GM21515 (cell line): ENCODE measurements around the gene TMEM8B.
"Not testable (repeated sequence)": the region's sequence is repeated elsewhere in the genome, so short reads cannot be mapped to it uniquely, and the experiment has no call there.

Experiments used
- ATAC-seq: cut with Tn5 transposase; IDR thresholded peaks from one replicate; pipeline ENCODE4 v1.9.1; 2021; ENCODE audit not compliant: unreplicated experiment

Gene TMEM8B

DNA sequence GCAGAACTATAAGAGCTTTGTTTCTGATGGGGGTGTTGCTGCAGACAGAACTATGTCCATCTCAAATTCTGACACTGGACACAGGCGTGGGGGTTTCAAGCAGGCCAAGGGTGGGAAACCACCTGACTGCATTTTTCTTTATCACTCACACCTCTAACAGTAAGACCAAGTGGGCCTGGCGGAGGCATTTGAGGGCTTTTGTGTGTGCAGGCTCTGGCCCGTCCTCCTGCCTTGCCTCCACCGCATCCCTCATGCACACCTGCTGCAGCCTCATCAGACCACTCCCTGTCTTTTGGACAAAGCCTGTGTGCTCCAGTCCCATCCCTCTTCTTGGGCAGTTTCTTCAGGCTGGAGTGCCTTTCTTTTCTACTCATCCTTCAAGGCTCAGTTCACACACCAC lies 33.3 kb downstream of the TMEM8B start:
- ATAC-seq = no peak

GRCh38 chr9:35863583-35863982 lies 34.6 kb downstream of the TMEM8B start:
- no peak for ATAC-seq

DNA sequence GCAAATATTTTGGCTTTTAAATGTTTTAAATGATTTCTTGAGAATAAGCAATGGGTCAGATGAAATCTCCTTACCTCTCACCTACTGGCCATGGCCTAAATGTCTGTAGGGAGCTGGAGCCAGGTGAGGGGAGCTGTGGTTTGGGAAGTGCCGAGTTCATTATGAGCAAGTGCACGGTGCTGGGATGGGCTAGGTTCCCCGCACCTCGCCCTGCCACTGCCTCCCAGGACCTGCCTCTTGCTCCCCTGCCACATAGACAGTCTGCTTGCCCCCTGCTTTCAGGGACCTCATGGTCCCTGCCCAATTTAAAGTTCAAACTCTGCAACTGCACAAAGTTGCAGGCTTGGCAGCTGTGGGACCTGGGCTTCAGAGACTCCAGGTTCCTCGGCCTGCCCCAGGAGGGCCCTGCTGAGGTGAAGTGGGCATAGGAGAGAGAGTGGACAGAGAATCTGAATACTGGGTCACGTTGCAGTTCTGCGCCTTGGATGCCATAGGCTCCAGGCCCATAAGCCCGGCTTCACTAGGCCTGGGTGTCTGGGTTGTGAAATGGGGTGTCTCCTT lies 35.7 kb downstream of the TMEM8B start:
- no peak for ATAC-seq

GRCh38 chr9:35867538-35867937 lies 38.5 kb downstream of the TMEM8B start:
- no peak for ATAC-seq

- ATAC-seq = no peak
Measured at GRCh38 chr9:35868933-35869332, 39.9 kb downstream of the TMEM8B start.

DNA sequence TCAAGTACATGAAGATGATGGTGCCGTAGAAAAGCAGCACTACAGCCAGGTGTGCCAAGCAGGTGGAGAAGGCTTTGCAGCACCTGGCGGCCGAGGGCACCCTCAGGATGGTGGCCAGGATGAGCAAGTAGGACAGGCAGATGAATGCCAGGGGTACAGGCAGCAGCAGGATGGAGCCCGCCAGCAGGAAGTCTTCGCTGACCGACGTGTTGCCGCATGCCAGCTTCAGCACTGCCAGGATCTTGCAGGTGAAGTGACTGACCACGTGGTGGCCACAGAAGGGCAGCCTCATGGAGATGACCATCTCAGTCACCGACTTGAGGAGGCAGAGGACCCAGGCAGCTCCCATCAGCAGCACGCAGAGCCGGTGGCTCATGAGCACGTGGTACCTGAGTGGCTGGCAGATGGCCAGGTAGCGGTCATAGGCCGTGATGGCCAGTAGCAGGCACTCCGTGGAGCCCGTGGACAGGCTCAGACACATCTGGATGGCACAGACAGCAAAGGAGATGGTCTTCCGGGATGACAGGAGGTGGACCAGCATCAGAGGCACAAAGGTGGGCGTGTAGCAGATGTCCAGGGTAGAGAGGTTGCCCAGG lies 40.7 kb downstream of the TMEM8B start:
- ATAC-seq = no peak

- ATAC-seq = no peak
Measured at GRCh38 chr9:35870351-35870923, 41.4 kb downstream of the TMEM8B start, which contains the start of gene OR13J1. Gene OR13J1 (minus strand): TSS chr9:35870401. CDS start chr9:35870401, 0 bp downstream.

- no peak for ATAC-seq
Measured at GRCh38 chr9:35871545-35871944, 42.5 kb downstream of the TMEM8B start.

GRCh38 chr9:35872505-35872904 lies 43.5 kb downstream of the TMEM8B start:
- ATAC-seq = no peak

DNA sequence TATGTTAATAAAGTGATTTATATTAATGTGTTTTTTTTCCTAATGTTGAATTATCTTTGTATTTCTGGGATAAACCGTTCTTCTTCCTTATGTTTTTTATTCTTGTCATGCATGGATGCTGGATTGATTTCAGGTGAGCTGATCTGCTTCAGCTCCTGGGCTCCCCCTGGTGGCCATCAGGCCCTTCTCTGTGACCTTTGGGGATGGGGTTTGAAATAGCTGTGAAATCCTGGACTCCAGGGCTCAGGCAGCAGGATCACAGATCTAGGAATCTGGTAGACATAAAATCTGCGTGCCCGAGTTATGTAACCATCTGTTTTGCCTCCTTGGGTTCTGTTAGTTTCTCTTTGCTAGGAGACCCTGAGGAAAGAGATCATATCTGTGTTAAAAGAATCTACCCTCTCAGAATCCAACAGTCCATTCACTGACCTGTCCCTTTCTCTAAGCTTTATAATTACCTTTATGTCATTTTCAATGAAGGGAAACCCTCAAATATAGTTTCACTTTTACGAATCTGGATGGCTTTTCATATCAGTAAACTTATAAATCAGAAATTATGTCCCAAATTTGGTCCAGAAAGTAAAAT lies 53.3 kb downstream of the TMEM8B start:
- no peak for ATAC-seq

- ATAC-seq = no peak
Measured at GRCh38 chr9:35882996-35883395, 54.0 kb downstream of the TMEM8B start.

DNA sequence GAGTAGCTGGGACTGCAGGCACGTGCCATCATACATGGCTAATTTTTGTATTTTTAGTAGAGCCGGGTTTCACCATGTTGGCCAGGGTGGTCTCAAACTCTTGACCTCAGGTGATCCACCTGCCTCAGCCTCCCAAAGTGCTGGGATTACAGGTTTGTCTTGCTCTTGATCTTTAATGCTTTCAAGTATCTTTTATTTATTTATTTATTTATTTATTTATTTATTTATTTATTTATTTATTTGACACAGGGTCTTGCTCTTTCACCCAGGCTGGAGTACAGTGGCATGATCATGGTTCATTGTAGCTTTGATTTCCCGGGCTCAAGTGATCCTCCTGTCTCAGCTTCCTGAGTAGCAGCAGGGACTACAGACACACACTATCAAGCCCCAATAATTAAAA lies 55.9 kb downstream of the TMEM8B start:
- not testable (repeated sequence) for ATAC-seq

GRCh38 chr9:35891646-35892045 lies 62.6 kb downstream of the TMEM8B start:
- no peak for ATAC-seq

- no peak for ATAC-seq
Measured at GRCh38 chr9:35892051-35892450, 63.0 kb downstream of the TMEM8B start.

GRCh38 chr9:35896570-35896969 lies 67.5 kb downstream of the TMEM8B start:
- no peak for ATAC-seq

- ATAC-seq = not testable (repeated sequence)
Measured at GRCh38 chr9:35897376-35898099, 68.5 kb downstream of the TMEM8B start.

DNA sequence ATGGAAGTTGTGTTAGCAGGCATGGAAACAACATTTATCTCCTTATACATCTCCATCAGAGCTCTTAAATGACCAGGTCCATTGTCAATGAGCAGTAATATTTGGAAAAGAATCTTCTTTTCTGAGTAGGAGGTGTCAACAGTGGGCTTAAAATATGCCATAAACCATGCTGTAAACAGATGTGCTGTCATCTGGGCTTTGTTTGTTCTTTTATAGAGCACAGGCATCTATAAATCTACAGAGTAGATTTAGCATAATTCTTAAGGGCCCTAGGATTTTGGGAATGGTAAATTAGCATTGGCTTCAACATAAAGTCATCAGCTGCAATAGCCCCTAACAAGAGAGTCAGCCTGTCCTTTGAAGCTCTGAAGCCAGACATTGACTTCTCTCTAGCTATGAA lies 69.3 kb downstream of the TMEM8B start:
- ATAC-seq = no peak

DNA sequence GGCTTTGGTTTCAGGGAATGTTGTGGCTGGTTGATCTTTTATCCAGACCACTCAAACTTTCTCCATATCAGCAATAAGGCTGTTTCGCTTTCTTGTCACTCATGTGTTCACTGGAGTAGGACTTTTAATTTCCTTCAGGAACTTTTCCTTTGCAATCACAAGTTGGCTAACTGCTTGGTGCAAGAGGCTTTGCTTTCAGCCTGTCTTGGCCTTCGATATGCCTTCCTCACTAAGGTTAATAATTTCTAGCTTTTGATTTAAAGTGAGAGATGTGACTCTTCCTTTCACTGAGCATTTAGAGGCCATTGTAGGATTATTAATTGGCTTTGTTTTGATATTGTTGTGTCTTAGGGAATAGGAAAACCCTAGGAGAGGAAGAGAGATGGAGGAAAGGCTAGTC lies 70.0 kb downstream of the TMEM8B start:
- ATAC-seq = no peak

- ATAC-seq = no peak
Measured at GRCh38 chr9:35903049-35903448, 74.0 kb downstream of the TMEM8B start.

DNA sequence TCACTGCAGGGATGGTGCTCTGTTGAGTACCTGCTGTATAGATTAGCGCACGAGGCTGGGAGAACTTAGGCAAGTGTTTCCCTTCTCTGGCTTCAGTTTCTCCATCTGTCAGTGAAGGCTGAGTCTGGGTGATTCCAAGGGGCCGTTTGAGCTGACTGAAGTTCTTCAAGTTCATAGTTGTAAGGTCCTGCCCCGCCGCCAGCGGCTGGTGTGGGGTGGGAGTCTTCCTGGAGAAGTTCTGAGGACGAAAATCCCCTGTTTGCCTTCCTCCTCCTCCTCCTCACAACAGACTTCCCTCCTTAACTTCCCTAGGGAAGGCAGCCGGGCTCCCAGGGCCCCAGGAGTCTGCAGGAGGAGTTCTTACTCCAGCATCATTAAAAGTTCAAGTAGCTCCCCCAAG lies 75.3 kb downstream of the TMEM8B start:
- no peak for ATAC-seq

GRCh38 chr9:35905051-35905781 lies 76.2 kb downstream of the TMEM8B start:
- no peak for ATAC-seq
